Measurements from ENCODE around the gene SGCG.

DNA sequence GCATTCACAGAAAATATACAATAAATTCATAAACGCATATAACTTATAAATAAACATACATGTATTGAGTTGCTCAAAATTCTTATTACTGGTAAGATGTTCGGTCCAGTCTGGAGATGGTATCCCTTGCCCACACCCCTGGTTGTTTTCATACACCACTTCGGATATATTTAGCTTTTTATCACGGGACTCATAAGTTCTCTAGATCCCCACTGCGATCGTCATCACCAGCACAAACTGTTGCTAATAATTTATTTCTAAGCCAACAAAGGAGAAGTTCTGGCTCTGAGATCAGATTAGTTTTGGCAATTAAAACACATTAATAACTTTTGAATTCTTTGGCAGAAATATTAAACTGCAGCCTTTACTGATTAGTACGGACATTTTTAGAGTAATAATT lies 23.0 kb upstream of the SGCG start:
- TF ChIP-seq POLR2AphosphoS5 (IDR thresholded peaks at IDR 0.05) (no peak), POLR2A (IDR thresholded peaks at IDR 0.05) (no peak)

All from sigmoid colon (tissue), 4 donors.